NCI-H82 treated with DMSO at 0.1 percent for 48 hours (cell line): ENCODE measurements around the gene C5.
A peak's percentile ranks its signal among the peaks of the same experiment; 100 is the strongest.
"Not testable (repeated sequence)": the region's sequence is repeated elsewhere in the genome, so short reads cannot be mapped to it uniquely, and the experiment has no call there.

Experiments used
- DNase-seq: peaks from one replicate; lab custom pipeline; 2025; ENCODE audit not compliant: unreplicated experiment; lab: John Stamatoyannopoulos, UW

Gene C5

DNA sequence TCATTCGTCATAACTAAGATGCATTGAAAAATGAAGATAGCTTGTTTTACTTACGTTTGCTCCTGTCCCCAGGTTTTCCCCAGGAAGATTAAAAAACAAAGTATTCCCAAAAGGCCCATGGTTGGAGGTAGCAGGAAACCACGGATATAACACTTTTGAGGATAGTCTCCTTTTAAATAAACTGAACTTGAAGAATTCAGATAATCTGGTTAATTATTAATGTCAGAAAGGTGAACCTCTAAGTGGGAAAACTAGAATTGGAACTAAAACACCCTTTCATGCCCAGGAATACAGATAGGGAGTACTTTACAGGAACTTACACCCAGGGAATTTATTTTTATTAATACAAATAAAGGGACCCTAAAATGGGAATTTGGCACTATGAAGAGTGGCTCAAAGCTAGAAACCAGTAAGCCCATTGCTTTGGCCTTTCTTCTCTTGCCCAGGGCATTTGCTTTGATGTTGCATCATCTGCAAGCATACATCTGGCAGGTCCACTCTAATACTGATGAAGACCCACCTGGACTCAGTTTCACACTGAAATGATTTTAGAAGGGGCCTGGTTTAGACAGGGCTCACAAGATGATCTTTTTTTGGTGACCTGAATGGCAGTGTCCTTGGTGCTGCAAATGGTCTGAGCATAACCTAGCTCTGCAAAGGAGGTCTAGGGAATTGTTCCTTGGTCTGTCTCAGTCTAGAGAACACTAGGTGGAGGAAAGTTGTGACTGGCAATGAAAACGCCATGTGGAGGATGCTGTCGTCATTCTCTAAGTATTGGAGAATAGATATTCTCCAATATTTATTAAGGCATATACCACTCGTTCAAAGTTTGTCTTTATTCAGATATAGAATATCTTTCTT lies at the start of gene C5:
C5 (minus strand) TSS at position 148 of the 861 bp plus-strand sequence; CDS start at position 119, 29 bp downstream.
- DNase-seq: no peak

DNA sequence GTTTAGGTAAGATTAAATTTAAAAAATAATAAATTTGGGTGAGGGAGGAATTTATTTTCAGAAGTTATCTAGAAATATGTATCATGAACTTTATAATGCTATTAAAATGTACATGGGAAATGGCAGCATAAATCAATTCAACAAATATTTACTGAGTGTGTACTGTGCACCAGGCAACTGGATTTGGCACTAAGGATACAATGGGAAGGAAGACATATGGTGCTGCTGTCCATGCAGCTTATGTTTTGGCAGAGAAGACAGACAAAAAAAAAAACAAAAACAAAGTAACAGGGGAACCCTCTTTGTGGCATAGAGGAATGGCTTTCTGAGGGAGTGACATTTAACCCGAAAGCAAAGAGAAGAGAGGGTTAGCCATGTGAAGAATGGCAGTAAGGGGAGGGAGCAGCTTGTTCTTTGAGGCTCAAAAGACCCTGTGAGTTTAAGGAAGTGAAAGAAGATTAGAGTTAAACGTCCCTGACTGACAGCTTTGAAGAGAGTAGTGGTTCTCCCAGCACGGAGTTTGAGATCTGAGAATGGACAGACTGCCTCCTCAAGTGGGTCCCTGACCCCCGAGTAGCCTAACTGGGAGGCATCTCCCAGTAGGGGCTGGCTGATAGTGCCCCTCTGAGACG lies 48.6 kb upstream of the C5 start:
- no peak for DNase-seq

DNA sequence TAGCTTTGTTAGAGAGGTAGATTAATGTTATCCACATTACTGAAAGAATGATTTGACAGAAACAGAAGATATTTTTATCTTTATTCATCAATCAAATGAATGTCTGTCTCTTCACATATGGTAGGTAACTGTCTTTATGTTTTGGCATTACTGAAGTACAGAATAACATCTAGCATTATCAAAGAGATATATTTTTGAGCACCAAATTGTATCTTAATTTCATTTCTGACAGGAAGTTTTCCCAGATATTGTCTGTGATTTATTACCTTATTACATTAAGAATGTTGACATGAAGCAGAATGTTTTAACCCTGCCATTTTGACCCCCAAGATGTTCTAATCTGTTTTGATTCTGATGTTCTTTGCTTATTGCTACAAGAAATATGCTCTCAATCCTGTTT lies 45.0 kb upstream of the C5 start:
- no peak for DNase-seq

DNA sequence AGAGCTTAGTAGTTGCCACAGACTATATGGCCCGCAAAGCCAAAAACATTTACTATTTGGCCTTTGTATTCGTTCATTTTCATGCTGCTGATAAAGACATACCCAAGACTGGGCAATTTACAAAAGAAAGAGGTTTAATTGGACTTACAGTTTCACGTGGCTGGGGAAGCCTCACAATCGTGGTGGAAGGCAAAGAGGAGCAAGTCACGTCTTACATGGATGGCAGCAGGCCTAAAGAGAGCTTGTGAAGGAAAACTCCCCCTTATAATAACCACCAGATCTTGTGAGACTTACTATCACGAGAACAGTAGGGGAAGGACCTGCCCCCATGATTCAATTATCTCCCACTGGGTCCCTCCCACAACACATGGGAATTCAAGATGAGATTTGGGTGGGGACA lies 40.7 kb upstream of the C5 start:
- not testable (repeated sequence) for DNase-seq

DNA sequence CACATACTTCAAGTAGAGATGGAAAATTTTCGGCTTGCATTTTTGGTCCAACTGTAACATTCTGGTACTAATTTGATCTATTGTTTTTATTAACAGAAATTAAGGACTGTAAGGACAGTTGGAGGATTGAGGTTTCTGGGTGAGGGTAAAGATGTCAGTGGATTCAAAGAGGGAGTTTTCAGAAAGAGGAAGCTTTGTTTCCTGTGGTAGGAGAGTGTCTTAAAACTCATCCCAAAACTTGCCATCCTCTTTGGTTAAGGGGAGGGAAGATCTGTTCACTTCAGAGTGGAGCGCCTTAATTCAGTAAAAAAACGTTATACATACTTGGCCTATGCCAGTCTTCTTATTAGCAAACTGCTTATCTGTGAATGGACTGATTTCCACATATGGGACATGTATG lies 38.5 kb upstream of the C5 start:
- no peak for DNase-seq

DNA sequence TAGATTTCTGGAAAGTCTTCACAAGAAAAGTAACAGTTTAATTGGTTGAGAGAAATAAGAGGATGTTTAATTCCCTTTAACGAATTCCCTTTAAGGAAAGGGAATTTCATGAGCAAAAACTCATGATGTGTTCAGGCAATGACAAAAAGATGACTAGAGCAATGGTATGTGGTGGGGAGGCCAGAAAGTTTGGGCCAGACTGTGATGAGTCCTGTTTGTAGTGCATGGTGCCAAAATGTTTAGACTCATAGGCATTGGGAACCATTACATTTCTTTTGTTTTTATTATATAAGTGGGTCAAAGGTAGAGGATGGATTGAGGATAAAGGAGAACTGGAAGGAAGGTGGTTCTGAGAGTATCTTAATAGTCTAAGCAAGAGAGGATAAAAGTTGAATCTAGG lies 35.6 kb upstream of the C5 start:
- DNase-seq: no peak

DNA sequence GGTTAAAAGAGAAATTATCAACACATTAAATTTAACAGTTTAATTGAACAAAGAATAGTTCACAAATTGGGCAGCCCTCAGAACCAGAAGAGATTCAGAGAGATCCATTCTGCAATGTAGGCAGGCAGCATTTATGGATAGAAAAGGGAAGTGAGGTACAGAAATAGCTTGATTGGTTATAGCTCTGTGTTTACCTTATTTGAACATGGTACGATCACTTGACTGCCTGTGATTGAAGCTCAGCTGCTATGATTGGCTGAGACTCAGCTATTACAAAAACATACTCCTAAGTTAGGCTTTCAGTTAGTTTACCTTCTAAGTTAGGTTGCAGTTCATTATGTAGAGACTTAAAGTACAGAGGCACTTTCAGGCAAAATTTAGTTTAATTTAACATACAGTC lies 32.0 kb upstream of the C5 start:
- no peak for DNase-seq

DNA sequence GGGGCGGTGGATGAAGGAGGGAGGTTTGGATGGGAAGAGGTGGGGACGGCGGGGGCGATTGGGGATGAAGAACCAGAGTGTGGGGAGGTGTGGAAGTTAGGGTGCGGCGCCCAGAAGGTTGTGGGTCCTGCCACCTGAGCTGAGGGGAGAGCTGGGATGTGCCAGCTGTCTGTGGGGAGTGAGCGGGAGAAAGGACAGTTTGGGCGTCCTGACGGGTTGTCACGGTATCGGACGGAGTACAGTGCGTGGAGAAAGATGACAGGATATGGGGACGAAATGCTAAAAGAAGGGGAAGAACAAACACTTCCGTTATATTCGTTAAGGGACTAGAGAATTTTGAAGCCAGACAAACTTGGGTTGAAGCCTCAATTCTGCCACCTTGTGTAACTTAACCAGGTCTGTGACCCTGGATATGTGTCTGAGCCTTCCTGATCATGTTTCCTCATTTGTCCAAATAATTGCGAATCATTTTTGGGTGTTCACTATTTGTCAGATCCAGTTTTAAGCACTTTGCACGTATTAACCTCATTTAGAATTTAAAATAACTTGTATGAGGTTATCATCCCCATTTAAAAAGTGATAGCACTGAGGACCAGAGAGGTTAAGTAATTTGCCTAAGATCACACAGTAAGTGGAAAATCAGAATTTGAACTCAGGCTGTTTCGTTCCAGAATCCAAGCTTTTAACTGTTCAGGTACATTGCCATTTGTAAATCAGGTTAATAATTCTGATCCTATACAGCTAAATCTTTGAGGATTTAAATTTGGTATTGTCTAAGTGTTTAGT lies 25.4 kb upstream of the C5 start:
- DNase-seq: peak; percentile 28

DNA sequence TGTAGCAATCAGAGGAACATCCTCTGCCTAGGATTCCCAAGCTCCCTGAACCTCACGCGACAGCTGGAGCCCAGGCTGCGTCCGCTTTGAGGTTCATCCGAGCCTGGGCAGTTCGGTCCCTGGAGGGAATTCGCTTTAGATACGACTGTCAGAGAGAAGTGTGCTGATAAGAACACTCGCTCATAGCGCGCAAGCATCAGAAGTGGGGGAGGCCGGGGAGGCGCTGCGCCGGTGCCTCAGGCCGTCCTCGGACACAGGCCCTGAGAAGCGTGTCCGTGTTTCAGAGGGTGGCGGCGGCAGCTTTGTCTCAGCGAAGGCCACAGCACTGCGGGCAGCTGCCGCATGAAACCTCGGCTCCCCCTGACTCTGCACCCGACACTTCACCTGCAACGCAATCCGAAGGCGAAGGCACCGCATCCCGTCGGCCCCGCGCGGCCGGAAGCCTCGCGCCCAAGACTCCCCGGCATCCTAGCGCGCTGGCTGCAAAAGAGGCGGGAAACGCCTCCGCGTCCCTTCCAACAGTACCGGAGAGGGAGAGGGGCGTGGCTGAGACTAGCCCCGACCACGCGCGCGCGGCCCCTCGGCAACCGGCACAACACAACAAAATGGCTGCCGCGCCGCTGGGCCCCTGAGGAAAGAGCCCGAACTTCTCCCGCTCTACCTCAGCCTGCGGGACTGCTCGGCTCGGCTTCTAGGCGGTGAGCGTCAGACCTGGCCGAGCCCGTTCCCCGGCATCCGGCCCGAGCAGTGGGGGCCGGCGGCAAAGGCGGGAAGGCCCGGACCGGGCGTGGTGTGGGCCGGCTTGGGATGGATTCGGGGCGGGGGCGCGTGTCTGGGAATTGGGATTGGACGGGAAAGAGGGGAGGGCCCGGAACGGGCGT lies 24.5 kb upstream of the C5 start, which contains the start of gene CNTRL:
CNTRL (plus strand) TSS at position 586 of the 881 bp plus-strand sequence. CDS start 13,372 bp downstream, outside the sequence.
- peak; percentile 57 for DNase-seq

DNA sequence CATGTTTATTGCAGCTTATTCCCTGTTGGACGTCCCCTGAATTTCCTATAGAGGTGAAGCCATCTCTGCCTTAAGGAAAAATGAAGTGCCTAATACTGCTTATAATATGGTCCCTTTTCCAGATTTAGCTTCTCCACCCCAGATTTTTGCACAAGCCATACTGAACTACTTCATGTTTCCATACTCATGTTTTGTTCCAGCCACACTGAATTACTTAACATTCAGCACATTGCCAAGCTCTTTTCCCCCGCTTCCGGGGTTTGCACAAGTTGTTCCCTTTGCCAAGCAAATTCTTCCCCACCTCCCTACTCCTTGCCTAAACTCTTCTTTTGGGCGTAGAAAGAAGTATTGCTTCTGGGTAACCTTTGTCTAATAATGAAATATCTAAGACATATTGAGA lies 23.0 kb upstream of the C5 start:
- no peak for DNase-seq

DNA sequence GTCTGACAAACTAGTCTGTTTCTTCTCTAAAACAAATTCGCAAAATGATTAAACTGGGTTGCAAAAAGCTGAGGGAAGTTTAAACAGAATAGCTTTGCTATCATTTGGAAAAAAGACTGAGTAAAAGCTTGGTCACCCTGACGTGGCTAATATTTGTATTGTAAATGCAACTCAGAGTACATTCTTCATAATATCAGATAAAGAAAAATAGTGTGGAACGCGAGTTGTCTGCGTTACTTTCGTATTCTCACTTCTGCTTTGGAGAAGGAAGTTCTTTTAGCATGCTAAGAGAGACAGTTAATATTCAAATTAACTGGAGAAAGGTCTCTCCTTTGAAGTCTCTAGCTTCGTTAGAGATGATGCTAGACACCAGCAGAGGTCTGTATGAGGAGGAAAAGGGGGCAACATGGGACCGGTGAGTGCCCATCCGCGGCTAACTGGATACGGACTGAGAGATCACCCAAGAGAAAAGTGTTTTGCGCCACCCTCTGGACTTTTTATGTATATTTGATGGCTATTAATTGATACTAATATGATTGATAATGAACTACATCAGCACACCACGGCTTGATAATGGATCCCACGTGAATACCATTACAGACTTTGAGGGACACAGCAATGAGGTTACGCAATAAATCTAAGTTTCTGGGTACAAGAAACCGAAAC lies 21.8 kb upstream of the C5 start:
- no peak for DNase-seq

DNA sequence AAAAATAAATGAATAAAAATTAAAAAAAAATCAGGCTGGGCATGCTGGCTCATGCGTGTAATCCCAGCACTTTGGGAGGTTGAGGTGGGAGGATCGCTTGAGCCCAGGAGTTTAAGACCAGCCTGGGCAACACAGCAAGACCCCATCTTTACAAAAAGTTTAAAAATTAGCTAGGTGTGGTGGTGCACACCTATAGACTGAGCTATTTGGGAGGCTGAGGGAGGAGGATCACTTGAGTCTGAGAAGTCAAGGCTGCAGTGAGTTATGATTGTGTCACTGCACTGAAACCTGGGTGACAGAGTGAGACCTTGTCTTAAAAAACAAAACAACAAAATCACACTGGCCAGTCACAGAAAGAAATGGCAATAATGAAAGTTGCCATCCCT lies 21.3 kb upstream of the C5 start:
- DNase-seq: no peak

DNA sequence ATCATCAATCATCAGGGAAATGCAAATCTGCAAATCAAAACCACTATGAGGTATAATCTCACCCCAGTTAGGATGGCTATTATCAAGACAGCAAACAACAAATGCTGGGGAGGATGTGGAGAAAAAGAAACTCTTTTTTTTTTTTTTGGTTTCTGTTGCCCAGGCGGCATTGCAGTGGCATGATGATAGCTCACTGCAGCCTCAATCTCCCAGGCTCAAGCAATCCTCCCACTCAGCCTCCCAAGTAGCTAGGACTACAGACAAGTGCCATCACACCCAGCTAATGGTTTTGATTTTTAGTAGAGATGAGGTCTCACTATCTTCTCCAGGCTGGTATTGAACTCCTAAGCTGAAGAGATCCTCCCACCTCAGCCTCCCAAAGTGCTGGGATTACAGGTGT lies 19.3 kb upstream of the C5 start:
- DNase-seq: no peak

DNA sequence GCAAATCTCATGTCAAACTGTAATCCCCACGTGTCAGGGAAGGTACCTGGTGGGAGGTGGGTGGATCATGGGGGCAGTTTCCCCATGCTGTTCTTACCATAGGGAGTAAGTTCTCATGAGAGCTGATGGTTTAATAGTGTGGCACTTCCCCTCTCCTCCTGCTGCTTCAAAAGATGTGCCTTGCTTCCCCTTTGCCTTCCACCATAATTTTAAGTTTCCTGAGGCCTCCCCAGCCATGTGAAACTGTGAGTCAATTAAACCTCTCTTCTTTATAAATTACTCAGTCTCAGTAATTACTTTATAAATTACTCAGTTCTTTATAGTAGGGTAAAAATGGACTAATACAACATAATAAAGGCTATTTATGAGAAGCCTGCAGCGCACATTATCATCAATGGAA lies 17.6 kb upstream of the C5 start:
- DNase-seq: no peak

DNA sequence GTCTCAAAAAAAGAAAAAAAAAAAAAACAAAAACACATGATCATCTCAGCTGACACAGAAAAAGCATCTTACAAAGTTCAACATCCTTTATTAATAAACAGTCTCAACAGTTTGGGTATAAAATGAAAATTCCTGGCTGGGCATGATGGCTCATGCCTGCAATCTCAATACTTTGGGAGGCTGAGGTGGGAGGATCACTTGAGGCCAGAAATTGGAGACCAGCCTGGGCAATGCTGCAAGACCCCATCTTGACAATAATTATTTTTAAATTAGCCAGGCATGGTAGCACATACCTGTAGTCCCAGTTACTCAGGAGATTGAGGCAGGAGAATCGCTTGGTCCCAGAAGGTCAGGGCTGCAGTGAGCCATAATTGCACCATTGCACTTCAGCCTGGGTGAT lies 16.8 kb upstream of the C5 start:
- no peak for DNase-seq

DNA sequence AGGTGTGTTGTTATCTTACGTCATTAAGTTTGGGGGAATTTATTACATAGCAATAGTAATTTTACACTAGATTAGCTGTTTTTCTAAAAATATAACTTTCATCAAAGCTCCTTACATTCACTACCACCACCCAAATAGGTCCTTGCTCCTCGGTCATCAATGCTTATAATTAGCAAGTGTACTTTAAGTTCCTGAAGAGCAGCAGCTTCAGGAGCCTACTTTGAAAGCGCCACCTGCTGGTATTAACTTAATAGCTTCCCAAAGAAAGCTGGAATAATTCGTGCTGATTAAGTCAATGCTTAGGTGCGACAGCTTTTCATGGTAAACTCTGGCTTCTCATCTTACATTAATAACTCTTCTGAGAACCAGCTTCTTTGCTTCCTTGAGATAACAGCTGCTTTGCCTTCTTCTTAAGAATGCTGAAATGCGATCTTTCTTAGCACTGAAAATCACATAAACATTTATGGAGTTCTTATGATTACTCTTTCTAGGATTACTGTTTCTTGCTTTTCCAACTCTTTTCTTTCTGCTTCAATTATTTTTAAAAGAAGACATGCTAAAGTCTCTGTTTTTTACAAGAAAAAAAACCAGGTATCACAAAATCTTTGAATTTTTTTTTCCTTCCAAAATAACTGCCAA lies 10.0 kb upstream of the C5 start:
- peak; percentile 55 for DNase-seq

DNA sequence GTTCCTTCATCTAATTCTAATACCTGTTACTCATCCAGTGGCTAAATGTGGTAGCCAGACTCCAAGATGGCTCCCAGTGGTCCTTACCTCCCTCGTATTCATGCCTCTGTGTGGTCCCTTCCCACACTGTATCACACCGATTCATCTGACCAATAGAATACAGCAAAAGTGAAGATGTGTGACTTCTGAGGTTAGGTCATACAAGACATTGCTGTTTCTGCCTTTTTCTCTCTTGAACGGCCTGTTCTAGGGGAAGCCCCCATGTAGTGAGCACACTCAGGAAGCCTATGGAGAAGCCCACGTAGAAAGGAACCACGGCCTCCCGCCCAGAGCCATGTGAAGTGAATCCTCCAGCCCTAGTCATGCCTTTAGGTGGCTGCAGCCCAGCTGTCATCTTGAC lies 9.4 kb upstream of the C5 start:
- no peak for DNase-seq

DNA sequence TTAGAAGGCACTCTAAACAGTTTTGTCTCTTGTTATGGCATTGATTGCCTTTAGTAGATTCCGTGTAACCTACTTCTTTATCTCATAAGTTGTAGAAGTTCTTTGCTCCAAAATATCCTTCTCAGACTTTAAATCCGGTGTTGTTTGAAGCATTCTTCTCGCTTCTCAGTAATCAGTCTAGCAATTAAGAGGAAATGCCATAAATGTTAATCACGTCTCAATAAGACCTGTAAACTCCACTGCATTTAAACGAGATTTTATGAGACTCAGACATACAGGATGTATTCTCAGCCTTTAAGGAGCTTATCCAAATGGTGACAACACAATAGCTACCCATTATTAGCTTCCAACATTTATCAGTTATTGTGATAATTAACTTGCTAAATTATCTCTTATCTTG lies 7.7 kb upstream of the C5 start:
- DNase-seq: no peak

DNA sequence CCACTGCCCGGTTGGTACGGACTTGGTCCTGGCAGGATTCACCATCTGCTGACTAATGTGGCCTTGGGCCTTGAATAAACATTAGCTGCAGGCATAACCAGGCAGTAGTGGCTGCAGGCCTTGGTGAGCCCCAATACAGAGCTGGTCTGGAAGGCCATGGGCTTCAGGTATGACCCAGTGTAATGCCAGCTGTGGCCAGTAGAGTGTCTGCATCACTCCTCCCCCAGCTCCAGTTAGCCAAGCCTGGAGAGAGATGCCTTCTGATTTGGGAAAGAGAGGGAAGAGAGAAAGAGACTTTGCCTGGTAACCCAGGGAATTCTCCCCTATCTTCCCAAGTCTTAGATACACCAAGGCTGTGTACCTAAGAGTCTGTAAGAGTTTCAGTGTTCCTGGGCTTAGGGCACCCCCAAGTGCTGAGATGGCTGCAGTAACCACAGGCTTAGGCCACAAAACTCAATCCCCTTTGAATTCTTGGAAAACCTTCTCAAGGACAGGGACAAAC lies 5.6 kb upstream of the C5 start:
- DNase-seq: no peak

DNA sequence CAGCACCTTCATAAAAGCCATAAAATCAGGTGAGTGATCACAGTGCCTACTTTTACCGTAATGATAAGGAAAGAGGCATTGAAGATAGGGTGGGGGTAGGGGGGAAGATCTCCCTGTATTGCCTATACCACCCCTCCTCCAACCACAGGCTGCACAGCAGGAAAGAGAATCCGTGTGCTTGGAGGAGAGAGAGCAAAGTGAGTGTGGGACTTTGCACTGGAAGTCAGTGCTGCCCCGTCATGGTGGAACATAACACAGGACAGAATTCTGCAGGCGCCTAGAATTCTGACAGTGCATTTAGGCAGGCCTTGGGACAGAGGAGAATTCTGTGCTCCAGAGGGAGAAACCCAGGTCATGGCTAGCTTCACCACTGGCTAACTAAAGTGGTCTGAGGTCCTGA lies 3.5 kb upstream of the C5 start:
- no peak for DNase-seq
